GM12892 (cell line): ENCODE data around the gene MFAP5.

ENCODE experiments used
- POLR2A ChIP-seq: IDR thresholded peaks from 2 replicates; pipeline ENCODE4 v1.6.1; 2011; ENCODE audit warnings: low read depth, low read length, control low read depth
- POLR2AphosphoS5 ChIP-seq: IDR thresholded peaks from 2 replicates; pipeline ENCODE4 v1.6.1; 2011; ENCODE audit warnings: low read depth, low read length, control low read depth
- TAF1 ChIP-seq: IDR thresholded peaks from 2 replicates; pipeline ENCODE4 v1.6.1; 2011; ENCODE audit warnings: low read depth, mild to moderate bottlenecking, control low read depth, low read length, borderline replicate concordance

- no peak for TF ChIP-seq POLR2A
- TF ChIP-seq POLR2AphosphoS5 = no peak
- no peak for TF ChIP-seq TAF1
These were observed 4.6 kb upstream of the MFAP5 start for GRCh38 chr12:8667270-8667669.
